Measurements from ENCODE around the gene ENTR1.

The ENTR1 gene

GRCh38 chr9:136357202-136357725 is 53.1 kb downstream of the ENTR1 start:
- Mint-ChIP-seq H3K27me3 (no peaks in the 10 kb centered on the region), H3K27ac (no peak overlapping the region), H3K4me1 (peaks cover 14% of the 10 kb centered on the region), H3K9me3 (no peaks in the 10 kb centered on the region), H3K4me3 (no peak overlapping the region)
- no peak for ATAC-seq
- no peak for DNase-seq

GRCh38 chr9:136355616-136356557 is 54.5 kb downstream of the ENTR1 start:
- Mint-ChIP-seq H3K4me1 (peaks cover 10% of the 10 kb centered on the region), H3K4me3 (no peak overlapping the region), H3K9me3 (no peaks in the 10 kb centered on the region), H3K27ac (peak overlapping the region in 1 of 2 donors; percentile 59), H3K27me3 (no peaks in the 10 kb centered on the region)
- DNase-seq (no peak), ATAC-seq (no peak)

- H3K4me3 Mint-ChIP-seq = no peak overlapping the region
- no peaks in the 10 kb centered on the region for H3K27me3 Mint-ChIP-seq
- ATAC-seq (no peak), DNase-seq (no peak)
- H3K4me1 Mint-ChIP-seq = peaks cover 10% of the 10 kb centered on the region
- no peaks in the 10 kb centered on the region for H3K9me3 Mint-ChIP-seq
- H3K27ac Mint-ChIP-seq = no peak overlapping the region
Observed at GRCh38 chr9:136354592-136355085, 55.8 kb downstream of the ENTR1 start.

GRCh38 chr9:136353757-136354488 is 56.5 kb downstream of the ENTR1 start:
- peaks cover 10% of the 10 kb centered on the region for H3K4me1 Mint-ChIP-seq
- no peaks in the 10 kb centered on the region for H3K9me3 Mint-ChIP-seq
- DNase-seq (no peak), ATAC-seq (no peak)
- H3K27me3 Mint-ChIP-seq = no peaks in the 10 kb centered on the region
- H3K4me3 Mint-ChIP-seq = no peak overlapping the region
- peak overlapping the region; percentile 46 to 59 for H3K27ac Mint-ChIP-seq

GRCh38 chr9:136353088-136353487 is 57.3 kb downstream of the ENTR1 start:
- peak overlapping the region in 1 of 2 donors; percentile 55 for H3K27ac Mint-ChIP-seq
- DNase-seq (no peak), ATAC-seq (no peak)
- H3K4me3 Mint-ChIP-seq = no peak overlapping the region
- H3K4me1 Mint-ChIP-seq = peaks cover 10% of the 10 kb centered on the region
- no peaks in the 10 kb centered on the region for H3K27me3 Mint-ChIP-seq
- H3K9me3 Mint-ChIP-seq = no peaks in the 10 kb centered on the region

GRCh38 chr9:136352682-136353081 is 57.7 kb downstream of the ENTR1 start:
- no peaks in the 10 kb centered on the region for H3K27me3 Mint-ChIP-seq
- no peak overlapping the region for H3K27ac Mint-ChIP-seq
- ATAC-seq = no peak
- no peak overlapping the region for H3K4me3 Mint-ChIP-seq
- DNase-seq = no peak
- peaks cover 10% of the 10 kb centered on the region for H3K4me1 Mint-ChIP-seq
- no peaks in the 10 kb centered on the region for H3K9me3 Mint-ChIP-seq
